ENCODE data around the gene LZTR1. TPM values are rescaled to one million over a fixed set of nuclear protein-coding genes. Genes with fewer than 3 reads are reported as not detected.

LZTR1 gene
- total and polyA plus RNA-seq, 10 of the 15 experiments (the other 5 are each of a cell fraction or from before 2014, with no cell fraction given) = 0.82 to 50.3 (median 19.3) TPM

- Histone ChIP-seq H3K4me3 (no peak within 1 kb of the TSS), H3K27ac (ENCODE audit: control insufficient read depth, insufficient read depth) (no peak within 1 kb of the TSS), H3K9ac (ENCODE audit: control insufficient read depth, insufficient read depth, low read length) (no peak within 1 kb of the TSS), H3K9me3 (replicated peaks; ENCODE audit: control insufficient read depth, insufficient read depth, low read length) (no peaks in the 10 kb centered on the region), H3K27me3 (replicated peaks in 1 of 2; ENCODE audit: control insufficient read depth in 2 of 2, insufficient read depth in 2 of 2, low read length in 1 of 2) (peaks cover 0 to 1% of the 10 kb centered on the region in 2 experiments; a peak in 2 of 4 replicates), H2AFZ (ENCODE audit: control insufficient read depth, low read depth, low read length) (no peak within 1 kb of the TSS), H3K4me2 (ENCODE audit: control insufficient read depth, insufficient read depth) (peak within 1 kb of the TSS; percentile 61), H3K36me3 (ENCODE audit: control insufficient read depth in 2 of 2, insufficient read depth in 2 of 2, low read length in 1 of 2) (no peaks in the 10 kb centered on the region), H4K20me1 (ENCODE audit: control insufficient read depth, insufficient read depth) (no peaks in the 10 kb centered on the region), H3K4me1 (ENCODE audit: control insufficient read depth, insufficient read depth, low read length) (no peaks in the 10 kb centered on the region; the same call in 1 of the 2 replicates), H3K79me2 (ENCODE audit: control insufficient read depth, insufficient read depth, low read length) (no peaks in the 10 kb centered on the region)
- in situ Hi-C loops (cut with MboI) (no loop called here), intact Hi-C loops (cut with micrococcal nuclease; ENCODE audit: unreplicated experiment) (no loop called here)
- RAD21 ChIA-PET (ENCODE audit: unreplicated experiment) = no interaction called here
- POLR2A ChIA-PET = no interaction called here
- ATAC-seq (peak; percentile 100), DNase-seq (ENCODE audit: low read depth, low spot score) (peak; percentile 31), FAIRE-seq (peak; percentile 59)
- SMC1A ChIA-PET (ENCODE audit: uncharacterized antibody, unreplicated experiment) = no interaction called here
- BruUV-seq (replicated peaks) = no TSS peak
- CTCF ChIA-PET = no interaction called here
- WGBS (ENCODE audit: insufficient coverage, insufficient replicate concordance, low lambda C conversion rate, missing lambda C conversion rate) = 10% methylated on average over 31 of the region's 47 CpGs
- TF ChIP-seq FOS (IDR thresholded peaks at IDR 0.05; ENCODE audit: borderline replicate concordance, extremely low read depth, insufficient read length) (peak; percentile 26), ZSCAN29 (IDR thresholded peaks at IDR 0.05) (no peak), BHLHE40 (IDR thresholded peaks at IDR 0.05; ENCODE audit: borderline replicate concordance in 1 of 2, low read depth in 2 of 2, low read length in 1 of 2) (peak in 1 of 2 experiments; percentile 58; a peak in 1 of 4 replicates), NFYB (IDR thresholded peaks at IDR 0.05; ENCODE audit: insufficient read depth, low read depth, low read length) (peak; percentile 79), CBFB (IDR thresholded peaks at IDR 0.05; ENCODE audit: low read depth) (0 out of 2 replicates have a peak, but pooled peaks have one; percentile 34), PAX5 (IDR thresholded peaks at IDR 0.05; ENCODE audit: borderline replicate concordance, low read depth, low read length) (no peak), IKZF2 (IDR thresholded peaks at IDR 0.05) (no peak), SRF (IDR thresholded peaks at IDR 0.05; ENCODE audit: low read depth in 2 of 2, low read length in 2 of 2) (0 out of 4 replicates have a peak, but pooled peaks of 1 of the 2 experiments have one; percentile 21), PKNOX1 (IDR thresholded peaks at IDR 0.05) (peak; percentile 98), NFYA (IDR thresholded peaks at IDR 0.05; ENCODE audit: borderline replicate concordance, low read depth, low read length) (no peak), TARDBP (IDR thresholded peaks at IDR 0.05; ENCODE audit: borderline replicate concordance) (no peak), RUNX3 (IDR thresholded peaks at IDR 0.05; ENCODE audit: low read length) (peak; percentile 67), MEF2B (IDR thresholded peaks at IDR 0.05; ENCODE audit: partially characterized antibody, poor library complexity, severe bottlenecking) (peak; percentile 69), NKRF (conservative IDR thresholded peaks at IDR 0.05) (0 out of 2 replicates have a peak, but pooled peaks have one; percentile 53), CHD2 (IDR thresholded peaks at IDR 0.05; ENCODE audit: borderline replicate concordance, low read depth, low read length) (peak; percentile 81), MTA2 (IDR thresholded peaks at IDR 0.05; ENCODE audit: low read depth) (no peak), IKZF1 (conservative IDR thresholded peaks at IDR 0.05) (no peak), POU2F2 (IDR thresholded peaks at IDR 0.05; ENCODE audit: borderline replicate concordance, low read depth, low read length) (no peak), SIX5 (IDR thresholded peaks at IDR 0.05; ENCODE audit: low read depth, low read length, severe bottlenecking) (peak; percentile 24), BMI1 (IDR thresholded peaks at IDR 0.05; ENCODE audit: borderline replicate concordance) (peak; percentile 98), MXI1 (IDR thresholded peaks at IDR 0.05; ENCODE audit: low read depth, low read length) (peak; percentile 99), PML (IDR thresholded peaks at IDR 0.05; ENCODE audit: low read length) (no peak)
Measured at GRCh38 chr22:21045585-21046294, 63.6 kb downstream of the LZTR1 start, which contains the start of gene LRRC74B. TSS of gene LRRC74B (plus strand) at chr22:21045946. CDS start at chr22:21045987, 41 bp downstream.
